GM18511 (cell line): Measurements from ENCODE around the gene UBE2N.

Source experiments
- ATAC-seq: cut with Tn5 transposase; IDR thresholded peaks from one replicate; pipeline ENCODE4 v1.9.1; 2021; ENCODE audit warnings: mild to moderate bottlenecking, moderate library complexity; ENCODE audit not compliant: unreplicated experiment

UBE2N gene

DNA sequence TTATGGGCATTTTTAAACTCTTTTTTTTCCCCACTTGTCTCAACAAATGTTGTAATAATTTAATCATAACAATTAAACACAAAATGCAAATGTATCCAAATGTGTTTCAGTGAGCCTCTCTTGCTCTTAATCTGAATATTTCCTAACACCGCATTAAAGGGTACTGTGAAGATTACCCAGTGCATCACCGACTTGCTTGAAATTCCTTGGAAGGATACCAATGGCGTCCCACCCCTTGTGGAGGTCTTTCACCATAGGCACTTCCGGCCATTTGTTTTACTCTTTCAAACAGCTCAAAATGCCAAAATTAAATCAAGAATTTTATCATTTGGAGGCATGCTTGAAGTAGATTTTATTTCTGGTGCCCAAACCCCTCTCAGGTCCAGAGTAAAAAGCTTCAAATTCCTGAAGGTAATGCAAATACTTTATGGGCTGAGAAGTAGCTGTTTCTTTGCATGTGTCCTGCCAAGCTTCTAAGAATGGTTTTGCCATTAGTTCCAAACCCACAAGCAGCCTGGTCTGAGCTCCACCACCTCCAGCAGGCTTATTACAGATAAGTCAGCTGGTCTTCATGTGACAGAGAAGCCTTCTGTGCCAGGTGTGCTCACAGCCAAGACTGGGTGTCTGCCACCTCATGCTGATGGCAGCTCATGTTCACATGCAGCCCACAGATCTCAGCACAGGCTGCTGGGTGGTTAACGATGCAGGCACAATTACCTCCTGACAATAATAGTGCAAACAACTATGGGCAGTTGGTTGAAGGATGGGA, 80.4 kb downstream of the UBE2N start:
- no peak for ATAC-seq

DNA sequence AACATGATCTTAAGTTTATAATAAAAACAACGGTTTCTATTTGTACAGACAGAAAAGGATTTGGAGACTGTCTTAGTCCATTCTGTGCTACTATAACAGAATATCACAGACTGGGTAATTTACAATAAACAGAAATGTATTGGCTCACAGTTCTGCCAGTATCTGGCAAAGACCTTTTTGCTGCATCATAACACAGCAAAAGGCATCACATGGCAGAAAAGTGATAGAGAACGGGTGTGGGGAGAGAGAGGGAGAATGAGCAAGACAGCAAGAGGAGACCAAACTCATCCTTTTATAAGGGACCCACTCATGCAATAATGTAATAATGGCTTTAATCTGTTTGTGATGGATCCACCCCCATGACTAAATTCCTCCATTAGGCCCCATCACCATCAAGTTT, 81.1 kb downstream of the UBE2N start:
- no peak for ATAC-seq

DNA sequence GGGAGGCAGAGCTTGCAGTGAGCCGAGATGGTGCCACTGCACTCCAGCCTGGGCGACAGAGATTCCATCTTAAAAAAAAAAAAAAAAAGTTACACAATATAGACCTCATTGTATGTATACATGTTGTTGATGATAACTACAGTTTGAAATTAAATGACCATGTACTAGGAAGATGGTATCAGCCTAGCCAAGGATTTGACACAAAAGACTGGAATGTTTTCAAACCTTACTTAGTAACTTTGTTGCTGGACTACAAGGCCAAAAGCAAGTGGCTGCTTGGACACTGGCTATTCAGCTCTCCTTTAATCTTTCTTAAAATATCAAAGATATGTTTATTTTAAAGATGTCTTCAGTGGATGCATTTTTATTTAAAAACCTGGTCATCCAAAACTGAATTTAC, 82.9 kb downstream of the UBE2N start:
- no peak for ATAC-seq

DNA sequence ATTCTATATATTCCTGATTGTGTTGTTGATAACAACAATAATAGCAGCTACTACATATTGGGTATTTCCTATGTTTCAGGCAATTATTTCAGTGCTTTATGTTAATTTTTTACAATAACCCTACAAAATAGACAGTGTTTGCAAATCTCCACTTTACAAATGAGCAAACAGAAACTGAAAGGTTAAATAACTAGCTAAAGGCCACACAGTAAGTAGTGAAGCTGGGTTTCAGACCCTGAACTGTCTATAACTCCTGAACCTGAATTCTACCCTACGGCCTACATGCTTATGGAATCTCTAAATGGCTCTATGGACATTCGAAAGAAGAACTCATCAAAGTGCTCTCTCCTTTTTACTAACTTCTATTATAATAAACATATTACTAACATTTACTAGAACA, 83.7 kb downstream of the UBE2N start:
- peak; percentile 80 for ATAC-seq

DNA sequence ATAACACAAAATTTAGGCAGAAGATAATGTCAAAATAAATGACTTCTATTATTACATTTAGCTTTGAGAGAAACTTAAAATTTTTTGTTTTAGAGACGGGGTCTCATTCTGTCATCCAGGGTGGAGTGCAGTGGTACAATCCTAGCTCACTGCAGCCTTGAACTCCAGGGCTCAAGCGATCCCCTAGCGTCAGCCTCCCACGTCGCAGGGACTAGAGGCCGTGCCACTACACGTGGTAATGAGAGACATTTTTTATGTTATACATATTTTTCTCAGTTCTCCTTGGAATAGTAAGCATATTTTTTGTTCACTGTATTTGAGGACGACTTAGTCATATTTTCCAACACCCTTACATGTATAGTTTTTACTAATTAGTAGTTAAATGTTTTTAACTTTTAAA, 85.5 kb downstream of the UBE2N start:
- ATAC-seq = no peak
